Activated CD4-positive, CD25-positive, alpha-beta regulatory T cell (primary cell): Measurements from ENCODE around the gene SLC19A1.
A peak's percentile ranks its signal among the peaks of the same experiment; 100 is the strongest.

Experiments used
- DNase-seq, 4 experiments: peaks; one replicate each; lab custom pipeline; 2025; lab: John Stamatoyannopoulos, UW

Gene SLC19A1

GRCh38 chr21:45558044-45558721, 15.9 kb upstream of the SLC19A1 start:
- no peak for DNase-seq

GRCh38 chr21:45557616-45558043, 15.4 kb upstream of the SLC19A1 start:
- no peak for DNase-seq

- no peak for DNase-seq
Observed at GRCh38 chr21:45556645-45557615, 14.7 kb upstream of the SLC19A1 start.

DNA sequence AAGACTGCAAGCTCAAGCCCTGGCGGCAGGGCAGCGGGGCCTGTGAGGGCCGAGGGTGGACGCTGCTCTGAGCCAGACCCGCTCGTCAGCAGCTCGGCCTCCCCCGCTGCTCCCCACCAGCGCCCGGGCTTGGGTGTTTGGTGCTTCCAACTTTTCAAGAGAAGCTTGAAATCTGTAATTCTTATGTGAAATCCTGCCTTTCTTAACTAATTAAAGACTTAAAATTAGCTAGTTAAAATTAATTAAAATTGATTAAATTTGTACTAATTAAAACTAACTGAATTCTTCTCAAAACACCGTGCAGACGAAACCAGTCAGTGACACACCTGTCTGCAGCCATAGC, 14.0 kb upstream of the SLC19A1 start:
- DNase-seq = no peak

- DNase-seq = peak in 2 of 4 experiments; percentile 29 to 30
Observed at GRCh38 chr21:45555557-45556301, 13.5 kb upstream of the SLC19A1 start.

DNA sequence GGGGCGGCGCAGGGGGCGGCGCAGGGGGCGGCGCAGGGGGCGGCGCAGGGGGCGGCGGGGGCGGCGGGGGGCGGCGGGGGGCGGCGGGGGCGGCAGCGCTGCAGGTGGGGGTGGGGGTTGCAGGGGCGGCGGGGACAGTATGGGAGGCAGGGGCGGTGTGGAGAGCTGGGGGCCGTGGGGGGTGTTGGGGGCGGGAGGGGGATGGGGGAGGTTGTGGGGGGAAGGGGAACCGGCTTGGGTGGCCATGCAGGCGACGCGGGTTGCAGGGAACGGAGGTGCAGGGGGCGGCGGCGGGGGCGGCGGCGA, 13.0 kb upstream of the SLC19A1 start:
- DNase-seq = no peak

- peak; percentile 83 to 84 (median 84) for DNase-seq
Observed at GRCh38 chr21:45554477-45555175, 12.4 kb upstream of the SLC19A1 start.

DNA sequence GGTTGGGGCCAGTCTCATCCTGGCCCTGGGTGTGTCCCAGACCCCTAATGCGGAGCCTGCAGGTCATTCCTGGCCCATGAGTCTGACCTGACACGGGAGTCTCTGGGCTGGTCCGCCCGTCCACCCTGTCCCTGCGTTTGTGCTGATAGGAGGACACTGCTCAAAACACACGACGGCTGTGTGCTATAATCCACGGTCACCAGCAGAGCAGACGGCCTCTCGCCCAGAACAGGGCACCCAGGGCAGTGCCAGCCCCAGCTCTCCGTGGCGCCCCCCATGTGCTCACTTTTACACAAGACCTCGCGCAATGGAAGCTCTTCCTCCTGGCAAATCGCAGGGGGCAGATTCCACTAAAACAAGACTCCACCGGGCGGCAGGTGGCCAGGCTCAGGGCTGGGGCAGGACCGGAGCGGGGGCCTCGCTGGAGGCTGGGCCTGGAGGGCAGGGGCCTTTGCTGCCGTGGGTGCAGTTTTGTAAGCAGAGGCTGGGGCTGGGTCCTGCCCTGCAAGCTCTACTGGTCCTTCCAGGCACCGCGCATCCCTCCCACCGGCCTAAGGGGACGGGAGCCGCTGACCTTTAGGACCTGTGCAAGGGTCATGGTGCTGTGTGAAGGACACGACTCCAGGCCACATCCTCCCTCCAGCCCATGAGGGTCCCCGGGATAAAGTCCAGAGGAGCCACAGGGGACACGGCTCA, 10.6 kb upstream of the SLC19A1 start:
- DNase-seq = no peak

DNA sequence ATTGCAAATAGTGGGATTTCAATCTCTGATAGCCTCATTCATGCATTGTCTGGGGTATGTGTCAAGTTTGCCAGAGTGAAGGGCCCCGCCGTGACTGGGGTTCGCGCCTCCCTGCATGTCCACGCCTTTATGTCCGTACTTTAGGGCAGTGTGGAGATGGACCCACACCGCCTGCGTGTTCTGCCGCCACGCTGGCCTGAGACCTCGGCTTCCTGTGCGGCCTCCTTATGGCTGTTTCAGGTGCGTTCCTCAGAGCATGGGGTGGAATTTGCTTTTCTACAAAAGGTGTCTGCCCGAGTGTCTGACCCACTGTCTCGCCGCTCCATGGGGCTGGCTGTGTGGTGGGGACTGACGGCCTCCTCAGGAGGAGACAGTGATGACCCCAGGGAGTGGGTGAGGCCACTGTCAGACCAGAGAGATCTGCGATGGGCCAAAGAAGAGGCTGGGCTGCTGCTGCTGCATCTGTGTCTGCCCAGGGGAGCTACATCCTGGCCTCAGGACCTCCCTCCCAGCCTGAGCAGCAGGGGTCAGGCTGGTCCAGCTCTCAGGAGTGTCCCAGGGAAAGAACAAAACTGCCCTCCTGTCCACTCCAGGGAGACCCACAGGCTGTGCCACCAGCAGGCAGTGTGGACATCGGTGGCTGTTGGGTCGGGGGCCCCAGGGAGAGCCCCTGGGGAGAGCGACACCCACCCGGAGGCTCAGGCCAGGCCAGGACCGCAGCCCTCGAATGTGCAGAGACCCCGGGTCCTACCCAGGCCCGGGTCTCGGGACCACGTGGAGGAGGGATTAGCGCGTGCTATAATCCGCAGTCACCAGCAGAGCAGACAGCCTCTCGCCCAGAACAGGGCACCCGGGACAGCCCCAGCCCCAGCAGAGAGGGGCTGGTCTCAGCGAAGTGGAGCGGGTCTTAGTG, 9.8 kb upstream of the SLC19A1 start:
- DNase-seq = no peak

GRCh38 chr21:45551316-45551715, 9.1 kb upstream of the SLC19A1 start:
- no peak for DNase-seq

DNA sequence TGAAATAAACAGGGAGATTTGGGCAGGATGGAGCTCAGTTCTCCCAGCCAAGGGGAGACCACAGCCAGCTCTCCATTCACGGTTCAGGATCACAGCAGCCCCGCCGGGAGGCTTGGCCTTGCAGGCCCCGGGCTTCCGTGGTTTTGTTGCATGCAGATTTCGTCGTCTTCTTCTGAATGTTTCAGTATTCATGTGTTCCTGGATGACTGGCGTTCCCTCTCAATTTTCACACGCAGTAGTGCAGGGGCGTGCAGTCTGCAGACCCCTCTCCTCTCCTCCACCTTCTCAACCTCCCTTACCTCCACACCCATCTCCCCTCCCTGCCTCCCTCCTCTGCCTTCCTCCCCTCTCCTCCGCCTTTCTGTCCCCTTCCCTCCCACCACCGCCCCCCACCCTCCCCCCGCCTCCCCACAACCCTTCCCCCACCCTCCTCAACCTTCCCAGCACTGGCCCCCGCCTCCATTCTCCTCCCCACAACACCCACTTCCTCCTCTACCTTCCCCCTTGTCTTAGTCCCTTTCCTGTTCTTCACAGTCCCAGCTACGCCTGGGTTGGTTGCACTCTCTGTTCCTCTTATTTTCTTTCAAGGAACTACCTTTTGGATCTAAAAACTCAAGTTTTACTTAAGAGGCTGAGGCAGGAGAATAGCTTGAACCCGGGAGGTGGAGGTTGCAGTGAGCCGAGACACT, 8.4 kb upstream of the SLC19A1 start:
- DNase-seq = no peak

DNA sequence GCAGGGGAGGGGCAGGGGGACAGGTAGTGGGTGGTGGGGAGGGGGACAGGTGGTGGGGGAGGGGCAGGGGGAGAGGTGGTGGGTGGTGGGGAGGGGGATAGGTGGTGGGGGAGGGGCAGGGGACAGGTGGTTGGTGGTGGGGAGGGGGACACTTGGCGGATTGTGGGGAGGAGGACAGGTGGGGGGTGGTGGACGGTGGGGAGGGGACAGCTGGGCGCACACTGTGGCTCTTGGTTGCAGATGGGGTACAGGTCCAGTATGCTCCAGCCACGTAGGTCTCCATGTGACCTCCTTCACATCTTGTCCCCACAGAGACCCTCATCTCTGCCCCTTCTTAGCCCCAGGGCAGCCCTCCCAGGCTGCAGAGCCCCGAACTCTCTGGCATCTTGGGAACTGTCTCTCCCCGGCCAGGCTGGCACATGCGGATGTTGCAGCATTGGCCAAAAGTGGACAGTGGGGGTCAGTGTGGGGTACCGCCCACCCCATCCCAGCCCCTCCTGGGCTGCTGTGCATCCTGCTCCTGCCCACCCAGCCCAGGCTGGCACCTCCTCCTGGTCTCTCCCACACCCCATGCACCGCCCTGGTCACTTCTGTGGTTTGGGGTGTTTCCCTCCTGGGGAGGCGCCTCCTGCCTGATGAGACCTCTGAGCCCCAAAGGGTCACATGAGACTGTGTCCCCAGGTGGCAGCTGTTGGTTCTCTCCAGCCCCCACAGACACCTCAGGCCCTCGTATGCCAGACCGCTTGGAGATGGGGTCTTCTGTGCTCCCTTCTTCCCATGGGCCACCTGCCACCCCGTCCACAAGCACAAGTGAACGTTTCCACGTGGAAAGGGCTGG, 7.6 kb upstream of the SLC19A1 start:
- no peak for DNase-seq

DNA sequence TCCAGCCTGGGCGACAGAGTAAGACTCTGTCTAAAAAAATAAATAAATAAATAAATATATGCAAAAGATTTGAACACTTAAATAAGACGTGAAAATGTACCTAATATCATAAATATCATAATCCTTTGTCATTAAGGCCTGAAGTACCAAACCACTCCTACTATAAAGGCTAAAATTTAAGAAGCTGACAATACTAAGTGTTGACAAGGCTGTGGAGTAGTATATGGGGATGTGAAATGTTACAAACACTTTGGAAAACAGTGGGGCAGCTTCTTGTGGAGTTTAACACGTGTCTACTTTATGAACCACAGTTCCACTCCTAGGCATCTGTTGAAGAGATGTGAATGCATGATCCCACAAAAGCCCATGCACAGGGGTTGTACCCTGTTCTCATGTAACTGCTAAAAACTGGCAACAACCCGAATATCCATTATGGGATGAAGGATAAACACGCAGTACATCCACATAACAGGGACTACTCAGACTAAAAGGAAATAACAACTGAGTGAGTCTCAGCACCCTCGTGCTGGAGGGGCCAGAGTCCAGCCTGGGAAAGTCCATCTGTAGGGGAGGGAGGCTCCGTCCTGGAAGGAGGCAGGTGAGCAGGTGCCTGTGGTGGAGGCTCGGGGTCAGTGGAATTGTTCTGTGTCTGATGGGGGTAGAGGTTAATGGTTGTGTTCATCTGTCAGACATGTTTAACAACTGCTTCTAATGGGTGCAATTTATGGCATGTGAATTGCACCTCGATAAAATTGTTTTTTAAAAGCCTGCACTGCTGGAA, 6.7 kb upstream of the SLC19A1 start:
- no peak for DNase-seq

DNA sequence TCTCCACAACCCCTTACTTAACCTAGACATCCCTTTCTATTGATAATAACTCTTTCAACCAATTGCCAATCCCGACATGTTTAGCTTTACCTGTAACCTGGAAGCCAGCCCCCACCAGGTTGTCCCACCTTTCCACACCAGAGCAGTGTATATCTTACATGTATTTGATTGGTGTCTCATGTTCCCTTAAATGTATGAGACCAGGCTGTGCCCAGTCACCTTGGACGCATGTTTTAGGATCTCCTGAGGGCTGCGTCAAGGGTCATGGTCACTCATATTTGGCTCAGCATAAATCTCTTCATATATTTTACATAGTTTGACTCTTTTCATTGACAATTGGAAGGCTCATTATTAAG, 5.3 kb upstream of the SLC19A1 start:
- DNase-seq = no peak

- DNase-seq = no peak
Observed at GRCh38 chr21:45546636-45547544, 4.7 kb upstream of the SLC19A1 start.

- DNase-seq = no peak
Observed at GRCh38 chr21:45545691-45546531, 3.7 kb upstream of the SLC19A1 start.
